Pancreas (tissue), 10 donors: ENCODE measurements around the gene PRKCH. TPM values are rescaled to one million over a fixed set of nuclear protein-coding genes. Genes with fewer than 3 reads are reported as not detected.
A peak's percentile ranks its signal among the peaks of the same experiment; 100 is the strongest.

Experiments
- ATAC-seq, 4 donors: fragments of 200-7000 bp; cut with Tn5 transposase; one replicate each; pipeline versions ENCODE4 v1.8.0 to v1.9.1; 2020; ENCODE audit warnings: mild to moderate bottlenecking in 4 of 4, moderate library complexity in 4 of 4
- DNase-seq, 6 donors: peaks; one replicate each; pipeline ENCODE4 v3.0.0-alpha.2; 2020
- FAIRE-seq: peaks from 2 replicates; lab custom pipeline; 2012; peaks lifted over from hg19 to GRCh38; lab: Jason Lieb, UNC
- H3K27ac ChIP-seq, 4 donors: fragments of 200-600 bp; sonication (generic); 1 replicate in 3 of 4; 2 replicates in 1 of 4; pipeline versions ENCODE4 v1.5.0 to v1.8.0; 2020
- H3K27me3 ChIP-seq, 4 donors: fragments of 200-600 bp; one replicate each; pipeline ENCODE4 v1.8.0; 2021
- H3K36me3 ChIP-seq, 3 donors: fragments of 200-600 bp; sonication (generic) in 1 of 3; one replicate each; pipeline versions ENCODE4 v1.5.0 to v1.8.0; 2020 to 2021
- H3K4me1 ChIP-seq, 3 donors: fragments of 200-600 bp; one replicate each; pipeline ENCODE4 v1.8.0; 2021
- H3K4me3 ChIP-seq, 4 donors: fragments of 200-600 bp; sonication (generic) in 2 of 4; one replicate each; pipeline versions ENCODE4 v1.5.0 to v1.8.0; 2020 to 2021
- H3K9me3 ChIP-seq, 4 donors: fragments of 200-600 bp; one replicate each; pipeline ENCODE4 v1.8.0; 2021
- WGBS, 2 donors: extraction: QIAGEN DNeasy Blood & Tissue Kit; methylation state at CpG; one replicate each; pipeline ENCODE4 v1.1.7; 2013; 5-methylcytosine and 5-hydroxymethylcytosine counted together
- intact Hi-C, 3 donors: fragments of 100-400 bp; cut with DNase I; formaldehyde crosslinking; loops; one replicate each; pipeline versions ENCODE4 v1.11.1 to v1.14.2; 2022
- polyA plus RNA-seq, 2 donors: library from polyadenylated mRNA; stranded (reverse); fragments of 200-250 nt; gene quantifications; one replicate each; pipeline ENCODE4 v1.2.3, GENCODE V29; 2013
- total RNA-seq, 6 donors: library from RNA; stranded (reverse); fragmentation: NEBNext Ultra II Directional in 4 of 6; extraction: Animal tissue kit (Norgen Biotek cat#: 25700) in 4 of 6; gene quantifications; one replicate each; pipeline versions ENCODE4 v1.2.1 to v1.2.4, GENCODE V29; 2021 to 2023
- TF ChIP-seq, protein P1 (sequence below), 4 donors: fragments of 200-600 bp; sonication (generic) in 3 of 4; IDR thresholded peaks; one replicate each; pipeline versions ENCODE4 v1.5.0 to v1.8.0; 2021; ENCODE audit warnings: antibody characterized with exemption in 4 of 4
- donor health status: healthy with polysubstance abuse.
- donor health status: DM: no; HTN: no; CAD: no; lungs with moderate emphysema.
- donor health status: DM: no; HTN: no; CAD: no.
- donor health status: control.
- donor health status: control.
- donor health status: Bipolar disorder and iron deficiency.
- donor health status: DM: yes; HTN: yes; CAD: no.
- donor health status: DM: no; HTN: no; CAD: no.
- donor health status: DM: no; HTN: no; CAD: no.
- donor health status: DM: yes; HTN: yes; CAD: no.

Gene PRKCH
- total and polyA plus RNA-seq, 8 donors: 3.6 to 16.9 (median 8.9) TPM

DNA sequence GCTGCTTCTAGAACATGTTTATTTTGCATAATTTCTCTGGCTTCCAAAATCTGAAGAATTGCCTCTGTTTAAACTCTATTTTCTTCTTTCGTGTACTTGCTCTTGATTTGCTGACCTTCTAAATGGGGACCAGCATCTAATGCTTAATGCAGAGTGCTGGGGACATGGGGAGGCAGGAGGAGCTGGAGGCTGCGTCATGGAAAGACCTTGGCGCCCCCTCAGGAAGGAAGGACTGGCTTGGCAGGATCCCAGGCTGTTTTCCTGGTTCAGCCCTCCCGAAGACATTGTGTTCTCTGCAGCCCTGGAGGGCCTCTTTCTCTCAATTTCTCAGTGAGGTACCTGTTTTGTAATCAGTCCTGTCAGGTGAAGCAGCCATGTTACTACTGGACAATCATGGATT is 5.5 kb downstream of the PRKCH start:
- intact Hi-C loops: no loop called here
- ATAC-seq (peak; percentile 8 to 49 (median 37)), DNase-seq (peak in 4 of 6 donors; percentile 25 to 51 (median 43)), FAIRE-seq (no peak)
- 21 to 38% methylated on average over 4 of the region's 4 CpGs for WGBS, 2 donors
- no peaks in the 10 kb centered on the region for H3K27me3 ChIP-seq
- H3K27ac ChIP-seq: peak overlapping the region in 3 of 4 donors; percentile 9 to 39 (median 10)
- TF ChIP-seq, protein P1, sequence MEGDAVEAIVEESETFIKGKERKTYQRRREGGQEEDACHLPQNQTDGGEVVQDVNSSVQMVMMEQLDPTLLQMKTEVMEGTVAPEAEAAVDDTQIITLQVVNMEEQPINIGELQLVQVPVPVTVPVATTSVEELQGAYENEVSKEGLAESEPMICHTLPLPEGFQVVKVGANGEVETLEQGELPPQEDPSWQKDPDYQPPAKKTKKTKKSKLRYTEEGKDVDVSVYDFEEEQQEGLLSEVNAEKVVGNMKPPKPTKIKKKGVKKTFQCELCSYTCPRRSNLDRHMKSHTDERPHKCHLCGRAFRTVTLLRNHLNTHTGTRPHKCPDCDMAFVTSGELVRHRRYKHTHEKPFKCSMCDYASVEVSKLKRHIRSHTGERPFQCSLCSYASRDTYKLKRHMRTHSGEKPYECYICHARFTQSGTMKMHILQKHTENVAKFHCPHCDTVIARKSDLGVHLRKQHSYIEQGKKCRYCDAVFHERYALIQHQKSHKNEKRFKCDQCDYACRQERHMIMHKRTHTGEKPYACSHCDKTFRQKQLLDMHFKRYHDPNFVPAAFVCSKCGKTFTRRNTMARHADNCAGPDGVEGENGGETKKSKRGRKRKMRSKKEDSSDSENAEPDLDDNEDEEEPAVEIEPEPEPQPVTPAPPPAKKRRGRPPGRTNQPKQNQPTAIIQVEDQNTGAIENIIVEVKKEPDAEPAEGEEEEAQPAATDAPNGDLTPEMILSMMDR (IDR thresholded peaks at IDR 0.05): no peak
- H3K36me3 ChIP-seq: no peaks in the 10 kb centered on the region
- H3K4me3 ChIP-seq: no peak overlapping the region
- no peaks in the 10 kb centered on the region for H3K9me3 ChIP-seq
- H3K4me1 ChIP-seq: peaks cover 0 to 6% (median 6%) of the 10 kb centered on the region in 3 donors

DNA sequence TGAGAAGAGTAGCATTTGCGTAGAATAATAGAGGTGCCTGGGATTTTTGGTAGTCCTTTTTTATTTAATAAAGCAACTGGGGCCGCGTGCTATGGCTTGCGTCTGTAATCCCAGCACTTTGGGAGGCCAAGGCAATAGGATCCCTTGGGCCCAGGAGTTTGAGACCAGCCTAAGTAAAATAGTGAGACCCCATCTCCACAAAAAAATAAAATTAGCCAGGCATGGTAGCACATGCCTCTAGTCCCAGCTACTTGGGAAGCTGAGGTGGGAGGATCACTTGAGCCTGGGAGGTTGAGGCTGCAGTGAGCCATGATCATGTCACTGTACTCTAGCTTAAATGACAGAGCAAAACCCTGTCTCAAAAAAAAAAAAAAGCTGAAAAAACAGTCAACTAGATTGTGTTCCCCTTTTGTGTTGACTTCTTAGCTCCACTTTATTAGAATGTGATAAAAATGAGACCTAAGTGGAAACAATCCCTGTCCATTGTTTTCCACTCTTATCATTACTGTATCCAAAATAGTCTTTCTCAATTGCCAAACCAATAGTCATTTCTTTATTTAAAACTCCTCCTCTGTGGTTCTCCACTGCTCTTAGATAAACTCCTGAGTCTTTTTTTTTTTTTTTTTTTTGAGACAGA is 7.4 kb downstream of the PRKCH start:
- H3K4me1 ChIP-seq: peaks cover 0 to 6% (median 6%) of the 10 kb centered on the region in 3 donors
- TF ChIP-seq, protein P1 (IDR thresholded peaks at IDR 0.05): no peak
- no peaks in the 10 kb centered on the region for H3K36me3 ChIP-seq
- ATAC-seq (no peak), DNase-seq (no peak), FAIRE-seq (no peak)
- 96% methylated on average over 4 of the region's 4 CpGs for WGBS, 2 donors
- no peaks in the 10 kb centered on the region for H3K27me3 ChIP-seq
- H3K27ac ChIP-seq: no peak overlapping the region
- no peaks in the 10 kb centered on the region for H3K9me3 ChIP-seq
- intact Hi-C loops: no loop called here
- H3K4me3 ChIP-seq: no peak overlapping the region

DNA sequence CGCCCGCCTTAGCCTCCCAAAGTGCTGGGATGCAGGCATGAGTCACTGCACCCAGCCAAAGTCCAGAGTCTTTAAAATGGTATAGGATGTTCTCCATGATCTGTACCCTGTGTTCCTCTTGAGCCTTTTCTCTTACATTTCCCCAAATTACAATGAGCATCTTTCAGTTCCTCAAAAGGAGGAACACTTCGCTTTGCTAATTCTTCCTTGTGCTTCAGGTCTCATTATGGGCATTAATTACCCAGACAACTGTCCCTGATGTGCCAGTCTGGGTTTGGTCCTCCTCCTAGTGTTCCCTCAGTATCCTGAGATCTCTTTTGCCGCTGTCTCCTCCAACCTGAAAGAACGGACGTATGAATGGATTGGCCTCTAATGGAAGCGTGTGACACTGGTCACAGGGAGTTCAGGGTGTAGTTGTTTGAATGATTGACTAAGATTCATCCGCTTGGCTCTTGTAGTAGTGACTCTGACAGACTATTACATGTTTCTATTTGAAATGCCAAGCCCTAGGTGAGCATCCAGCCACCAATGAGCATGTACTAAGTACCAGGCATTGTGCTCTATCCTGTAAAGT is 8.2 kb downstream of the PRKCH start:
- Histone ChIP-seq H3K27ac (no peak overlapping the region), H3K4me1 (peaks cover 0 to 6% (median 6%) of the 10 kb centered on the region in 3 donors), H3K9me3 (no peaks in the 10 kb centered on the region), H3K36me3 (no peaks in the 10 kb centered on the region), H3K27me3 (no peaks in the 10 kb centered on the region), H3K4me3 (no peak overlapping the region)
- FAIRE-seq: no peak
- 95 to 97% methylated on average over 8 of the region's 8 CpGs for WGBS, 2 donors
- TF ChIP-seq, protein P1 (IDR thresholded peaks at IDR 0.05): no peak
- intact Hi-C loops: no loop called here
- no peak for DNase-seq
- peak in 1 of 4 donors; percentile 55 for ATAC-seq

DNA sequence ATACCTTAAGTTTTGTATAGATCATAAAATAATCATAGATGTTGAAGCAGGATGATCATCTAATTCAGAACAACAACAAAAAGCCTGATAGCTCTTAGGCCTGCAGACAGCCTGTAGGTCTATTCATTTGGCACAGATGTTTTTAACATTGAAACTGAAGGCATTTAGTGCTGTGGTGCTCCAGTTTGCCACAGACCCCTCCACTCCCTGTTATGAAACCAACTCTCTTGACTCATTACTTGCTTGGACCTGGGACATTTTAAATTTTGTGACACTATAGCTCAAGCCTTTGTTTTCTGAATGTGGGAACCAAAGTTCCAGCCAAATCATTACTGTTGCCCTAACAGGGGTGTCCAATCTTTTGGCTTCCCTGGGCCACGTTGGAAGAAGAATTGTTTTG is 9.1 kb downstream of the PRKCH start:
- ATAC-seq (no peak), FAIRE-seq (no peak), DNase-seq (no peak)
- WGBS, 2 donors: 81% methylated on average over 1 of the region's 1 CpG
- no peaks in the 10 kb centered on the region for H3K27me3 ChIP-seq
- H3K36me3 ChIP-seq: no peaks in the 10 kb centered on the region
- H3K4me1 ChIP-seq: peaks cover 0 to 6% (median 6%) of the 10 kb centered on the region in 3 donors
- H3K27ac ChIP-seq: no peak overlapping the region
- no peak overlapping the region for H3K4me3 ChIP-seq
- intact Hi-C loops: no loop called here
- TF ChIP-seq, protein P1 (IDR thresholded peaks at IDR 0.05): no peak
- H3K9me3 ChIP-seq: no peaks in the 10 kb centered on the region
